GM23248 (cell line): ENCODE results near the gene MSANTD1. TPM values are rescaled to one million over a fixed set of nuclear protein-coding genes. Genes with fewer than 3 reads are reported as not detected.

Source experiments
- DNase-seq: peaks from one replicate; pipeline ENCODE4 v3.0.0-alpha.2; 2015
- H2AFZ ChIP-seq: fragments of 200-600 bp; sonication (generic); 2 replicates; pipeline ENCODE4 v1.6.1; 2016; ENCODE audit warnings: antibody characterized with exemption
- H3F3A ChIP-seq: fragments of 200-600 bp; sonication (generic); 2 replicates; pipeline ENCODE4 v1.6.1; 2016; ENCODE audit warnings: mild to moderate bottlenecking, antibody characterized with exemption, mixed run types; ENCODE audit not compliant: insufficient read depth
- H3K27ac ChIP-seq: fragments of 200-600 bp; sonication (generic); 2 replicates; pipeline ENCODE4 v1.5.1; 2016; ENCODE audit warnings: mild to moderate bottlenecking
- H3K27me3 ChIP-seq: fragments of 200-600 bp; sonication (generic); replicated peaks from 2 replicates; pipeline ENCODE4 v1.6.1; 2016; ENCODE audit warnings: mild to moderate bottlenecking; ENCODE audit not compliant: insufficient read depth
- H3K36me3 ChIP-seq: fragments of 200-600 bp; sonication (generic); 2 replicates; pipeline ENCODE4 v1.6.1; 2016; ENCODE audit warnings: low read depth, mild to moderate bottlenecking
- H3K4me1 ChIP-seq: fragments of 200-600 bp; sonication (generic); 2 replicates; pipeline ENCODE4 v1.6.1; 2016; ENCODE audit warnings: mild to moderate bottlenecking; ENCODE audit not compliant: insufficient read depth
- H3K4me2 ChIP-seq: fragments of 200-600 bp; sonication (generic); one replicate; pipeline ENCODE4 v1.6.1; 2016; ENCODE audit warnings: mild to moderate bottlenecking; ENCODE audit not compliant: unreplicated experiment
- H3K4me3 ChIP-seq: fragments of 200-600 bp; sonication (generic); 2 replicates; pipeline ENCODE4 v1.5.1; 2016; ENCODE audit warnings: mild to moderate bottlenecking
- H3K79me2 ChIP-seq: fragments of 200-600 bp; sonication (generic); 2 replicates; pipeline ENCODE4 v1.6.1; 2016; ENCODE audit warnings: mild to moderate bottlenecking; ENCODE audit not compliant: insufficient read depth
- H3K9ac ChIP-seq: fragments of 200-600 bp; sonication (generic); 2 replicates; pipeline ENCODE4 v1.6.1; 2016; ENCODE audit warnings: mild to moderate bottlenecking
- H3K9me2 ChIP-seq: fragments of 200-600 bp; sonication (generic); 2 replicates; pipeline ENCODE4 v1.6.1; 2016; ENCODE audit warnings: mixed run types, mild to moderate bottlenecking, moderate library complexity; ENCODE audit not compliant: insufficient read depth
- H3K9me3 ChIP-seq: fragments of 200-600 bp; sonication (generic); one replicate; pipeline ENCODE4 v1.6.1; 2017; ENCODE audit warnings: low read depth
- H4K20me1 ChIP-seq: fragments of 200-600 bp; sonication (generic); 2 replicates; pipeline ENCODE4 v1.6.0; 2016; ENCODE audit not compliant: insufficient read depth
- EZH2 ChIP-seq: fragments of 200-600 bp; sonication (generic); IDR thresholded peaks from 2 replicates; pipeline ENCODE4 v1.6.1; 2018; ENCODE audit warnings: antibody characterized with exemption, mild to moderate bottlenecking; ENCODE audit not compliant: insufficient read depth, poor library complexity, severe bottlenecking
- EZH2phosphoT487 ChIP-seq: fragments of 200-600 bp; sonication (generic); IDR thresholded peaks from 2 replicates; pipeline ENCODE4 v1.6.1; 2018; ENCODE audit warnings: antibody characterized with exemption, moderate library complexity, mild to moderate bottlenecking, low read depth; ENCODE audit not compliant: insufficient read depth
- WGBS, 2 experiments: methylation state at CpG; one replicate each; pipeline ENCODE4 v1.1.6; 2015 to 2017; ENCODE audit warnings: low lambda C conversion rate in 2 of 2, low coverage in 1 of 2; ENCODE audit errors: missing lambda C conversion rate in 2 of 2; 5-methylcytosine and 5-hydroxymethylcytosine counted together
- in situ Hi-C: fragments of 300-500 bp; cut with MboI; formaldehyde crosslinking; loops from 2 replicates; pipeline ENCODE4 v1.15.0; 2020
- polyA plus RNA-seq: library from polyadenylated mRNA; unstranded; fragments of >200 nt; fragmentation: Nextera tagmentation; extraction: Ambion mirVana; gene quantifications from 2 replicates; pipeline ENCODE4 v1.2.1, GENCODE V29; 2016
- total RNA-seq: library from RNA; depleted of rRNA; stranded (reverse); fragments of >200 nt; shearing (Covaris generic); gene quantifications from 2 replicates; pipeline ENCODE4 v1.2.3, GENCODE V29; 2014

MSANTD1 gene
- total and polyA plus RNA-seq, 2 experiments from 2014 or later, result not detected

DNA sequence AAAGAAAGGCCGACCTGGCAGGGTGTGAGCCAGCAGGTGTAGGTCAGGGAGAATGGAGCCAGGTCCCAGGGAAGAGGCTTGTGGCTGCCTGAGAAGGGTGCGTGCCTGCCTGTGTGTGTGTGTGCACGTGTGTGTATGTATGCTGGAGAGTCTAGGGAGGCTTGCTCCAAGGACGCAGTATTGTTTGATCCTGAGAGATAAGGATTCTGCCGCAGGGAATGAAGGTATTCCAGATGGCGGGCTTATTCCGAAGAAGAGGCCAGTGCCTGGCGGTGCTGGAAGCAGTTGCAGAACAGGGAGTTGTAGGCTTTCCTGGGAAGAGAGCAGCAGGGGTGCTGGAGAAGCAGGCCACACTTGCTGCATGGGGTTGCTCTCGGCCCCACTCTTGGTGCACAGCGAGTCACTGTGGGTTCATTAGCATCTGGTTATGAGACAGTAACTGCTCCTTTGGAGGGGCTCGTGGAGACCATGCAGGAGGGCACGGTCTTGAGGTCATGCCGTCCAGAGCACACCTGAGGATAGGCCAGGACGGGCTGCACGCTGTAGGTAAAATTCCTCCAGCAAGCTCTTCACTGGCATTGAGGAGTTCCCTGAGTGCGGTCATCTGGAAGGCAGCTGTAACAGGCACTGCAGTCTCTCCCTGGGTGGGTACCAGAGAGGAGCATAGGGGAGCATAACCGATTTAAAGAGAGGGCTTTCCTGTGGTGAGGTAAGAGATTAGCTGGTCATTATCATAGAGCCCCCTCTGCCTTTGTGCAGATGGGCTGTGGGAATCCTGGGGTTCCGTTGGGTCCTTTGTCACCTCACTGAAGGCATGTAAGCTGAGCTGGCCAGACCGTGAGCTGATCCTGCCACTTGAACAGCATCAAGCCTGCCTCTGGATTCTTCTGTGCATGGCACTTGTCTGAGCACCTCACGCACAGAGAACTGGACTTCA lies 29.9 kb upstream of the MSANTD1 start:
- Histone ChIP-seq H3K79me2 (no peaks in the 10 kb centered on the region), H3K4me2 (no peak overlapping the region), H3K4me3 (no peak overlapping the region), H3K27me3 (no peaks in the 10 kb centered on the region), H3K9me3 (no peaks in the 10 kb centered on the region), H3K27ac (no peak overlapping the region), H3K9me2 (no peaks in the 10 kb centered on the region), H4K20me1 (no peaks in the 10 kb centered on the region), H3K9ac (no peak overlapping the region), H3K4me1 (no peaks in the 10 kb centered on the region), H3F3A (no peaks in the 10 kb centered on the region), H3K36me3 (peaks cover 20% of the 10 kb centered on the region), H2AFZ (no peak overlapping the region)
- no peak for DNase-seq
- in situ Hi-C loops, result no loop called here
- TF ChIP-seq EZH2phosphoT487 (no peak), EZH2 (no peak)
- WGBS, 2 experiments, result 92 to 93% methylated on average over 20 of the region's 20 CpGs

DNA sequence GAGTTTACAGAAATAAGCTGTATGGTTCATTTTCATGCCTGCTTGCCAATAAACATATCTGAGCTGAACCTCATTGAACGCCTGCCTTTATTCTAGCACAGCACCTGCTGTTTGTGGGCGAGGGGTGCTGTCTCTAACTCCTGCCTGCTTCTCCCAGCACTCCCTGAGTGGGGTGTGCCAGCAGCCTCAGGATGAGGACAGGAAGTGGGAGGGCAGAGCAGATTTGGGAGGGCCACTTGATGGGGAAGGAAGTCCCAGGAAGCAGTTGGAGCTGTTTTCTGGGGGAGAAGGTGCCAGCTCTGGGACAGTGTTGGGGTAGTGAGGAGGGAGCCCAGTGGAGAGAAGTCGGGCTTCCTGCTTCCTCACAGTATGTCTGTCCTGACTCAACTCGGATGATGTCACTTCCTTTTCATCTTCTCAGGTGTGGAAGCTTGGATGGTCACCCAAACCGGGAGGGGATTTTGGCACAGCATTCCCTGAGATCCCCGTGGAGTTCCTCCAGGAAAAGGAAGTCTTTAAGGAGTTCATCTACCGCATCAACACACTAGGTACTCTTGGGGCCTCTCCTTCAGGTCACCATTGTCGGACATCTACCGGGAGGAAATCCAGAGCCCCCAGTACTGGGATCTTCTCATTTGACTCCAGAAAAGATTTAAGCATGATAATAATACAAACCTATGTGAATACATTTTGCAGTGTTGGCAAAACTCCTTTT lies 29.0 kb upstream of the MSANTD1 start:
- H3K9me3 ChIP-seq, result no peaks in the 10 kb centered on the region
- peaks cover 13% of the 10 kb centered on the region; the same call in 1 of the 2 replicates for H3K36me3 ChIP-seq
- no peaks in the 10 kb centered on the region for H3K4me1 ChIP-seq
- H3K4me2 ChIP-seq, result no peak overlapping the region
- no peaks in the 10 kb centered on the region for H3K9me2 ChIP-seq
- H3K27me3 ChIP-seq, result no peaks in the 10 kb centered on the region
- no peaks in the 10 kb centered on the region for H3K79me2 ChIP-seq
- no peaks in the 10 kb centered on the region for H3F3A ChIP-seq
- H4K20me1 ChIP-seq, result no peaks in the 10 kb centered on the region
- in situ Hi-C loops, result no loop called here
- no peak overlapping the region for H3K27ac ChIP-seq
- H3K9ac ChIP-seq, result no peak overlapping the region
- WGBS, 2 experiments, result 80% methylated on average over 9 of the region's 9 CpGs
- TF ChIP-seq EZH2phosphoT487, result no peak
- TF ChIP-seq EZH2, result no peak
- DNase-seq, result no peak
- H2AFZ ChIP-seq, result no peak overlapping the region
- H3K4me3 ChIP-seq, result no peak overlapping the region

DNA sequence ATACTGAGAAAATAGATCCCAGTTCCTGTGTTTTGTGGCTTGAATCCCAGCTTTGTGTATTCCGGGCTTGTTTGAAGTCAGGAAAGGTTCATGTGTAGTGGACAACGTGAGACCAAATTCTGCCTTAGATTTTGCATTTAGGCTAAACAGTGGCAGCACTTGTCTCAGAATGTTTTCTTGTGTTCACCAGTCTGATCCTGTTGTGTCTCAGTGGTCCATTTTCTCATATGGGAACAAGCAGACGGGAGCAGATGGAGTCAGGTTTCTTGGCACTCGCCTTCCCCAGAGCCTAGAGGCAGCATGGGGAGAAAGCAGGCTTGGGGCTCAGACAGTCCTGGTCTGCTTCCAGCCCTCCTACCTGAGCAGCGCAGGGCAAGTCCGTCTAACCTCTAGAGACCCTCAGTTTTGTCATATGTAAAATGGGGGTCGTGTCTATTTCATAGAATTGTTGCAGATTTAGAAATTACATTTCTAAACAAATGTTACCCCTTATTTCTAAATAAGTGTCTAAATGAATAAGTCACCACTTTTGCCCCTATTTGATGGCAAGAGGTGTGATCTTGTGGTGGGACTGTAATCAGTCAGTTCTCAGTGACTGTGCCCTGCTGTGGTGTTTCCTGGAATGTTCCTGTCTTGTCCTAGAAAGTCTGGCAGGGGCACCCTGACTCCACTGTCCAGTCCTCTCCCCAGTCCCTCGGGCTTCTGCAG lies 28.3 kb upstream of the MSANTD1 start:
- WGBS, 2 experiments, result 84 to 88% methylated on average over 8 of the region's 8 CpGs
- in situ Hi-C loops, result no loop called here
- TF ChIP-seq EZH2phosphoT487, result no peak
- no peak for TF ChIP-seq EZH2

DNA sequence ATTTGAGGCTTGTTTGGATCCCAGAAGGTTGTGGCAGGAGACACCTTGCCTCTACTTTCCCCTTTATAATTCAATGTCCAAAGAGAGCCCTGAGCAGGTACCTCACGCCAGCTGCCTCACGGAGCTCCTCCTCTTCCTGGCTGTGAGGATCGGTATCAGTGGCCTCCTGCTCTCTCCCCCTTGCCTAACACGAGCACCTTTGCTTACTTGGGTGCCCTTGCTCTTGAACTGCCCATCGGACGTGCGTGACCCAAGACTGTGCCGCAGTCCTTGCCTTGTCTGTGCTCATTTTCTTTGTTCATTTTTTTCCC lies 27.8 kb upstream of the MSANTD1 start:
- H3K79me2 ChIP-seq, result no peaks in the 10 kb centered on the region
- H4K20me1 ChIP-seq, result no peaks in the 10 kb centered on the region
- in situ Hi-C loops, result no loop called here
- no peak overlapping the region for H2AFZ ChIP-seq
- H3K4me2 ChIP-seq, result no peak overlapping the region
- 89 to 95% methylated on average over 8 of the region's 8 CpGs for WGBS, 2 experiments
- no peak overlapping the region for H3K9ac ChIP-seq
- H3K4me1 ChIP-seq, result no peaks in the 10 kb centered on the region
- no peak overlapping the region for H3K4me3 ChIP-seq
- no peaks in the 10 kb centered on the region for H3K9me2 ChIP-seq
- no peaks in the 10 kb centered on the region for H3K9me3 ChIP-seq
- no peak overlapping the region for H3K27ac ChIP-seq
- no peaks in the 10 kb centered on the region for H3F3A ChIP-seq
- no peaks in the 10 kb centered on the region for H3K27me3 ChIP-seq
- no peak for DNase-seq
- TF ChIP-seq EZH2 (no peak), EZH2phosphoT487 (no peak)
- peaks cover 10% of the 10 kb centered on the region; the same call in 1 of the 2 replicates for H3K36me3 ChIP-seq

More for the DNA sequence above, 28.3 kb upstream of the MSANTD1 start:
- Histone ChIP-seq H4K20me1 (no peaks in the 10 kb centered on the region), H3F3A (no peaks in the 10 kb centered on the region), H3K4me3 (no peak overlapping the region), H3K27me3 (no peaks in the 10 kb centered on the region), H3K9me2 (no peaks in the 10 kb centered on the region), H3K9me3 (no peaks in the 10 kb centered on the region), H2AFZ (no peak overlapping the region), H3K36me3 (peaks cover 13% of the 10 kb centered on the region; the same call in 1 of the 2 replicates), H3K4me1 (no peaks in the 10 kb centered on the region), H3K27ac (no peak overlapping the region), H3K4me2 (no peak overlapping the region), H3K9ac (no peak overlapping the region), H3K79me2 (no peaks in the 10 kb centered on the region)
- no peak for DNase-seq
